Neuronal stem cell (in vitro differentiated cells): ENCODE data around the gene TNFRSF21.
A peak's percentile ranks its signal among the peaks of the same experiment; 100 is the strongest.

Experiments
- DNase-seq: peaks from one replicate; pipeline ENCODE4 v3.0.0-alpha.2; 2013; ENCODE audit warnings: low spot score
- H2AFZ ChIP-seq: one replicate; pipeline ENCODE4 v1.6.1; 2013; ENCODE audit warnings: mild to moderate bottlenecking, low read length, inconsistent platforms
- H2AK5ac ChIP-seq: 2 replicates; pipeline ENCODE4 v1.6.1; 2013; ENCODE audit warnings: low read depth, mild to moderate bottlenecking, inconsistent platforms, low read length, moderate library complexity, mixed read lengths
- H2BK120ac ChIP-seq: 2 replicates; pipeline ENCODE4 v1.6.1; 2013; ENCODE audit warnings: low read depth, mild to moderate bottlenecking, inconsistent platforms, low read length, moderate library complexity, mixed read lengths
- H2BK12ac ChIP-seq: one replicate; pipeline ENCODE4 v1.6.1; 2013; ENCODE audit warnings: low read length, inconsistent platforms
- H2BK15ac ChIP-seq: 2 replicates; pipeline ENCODE4 v1.6.1; 2013; ENCODE audit warnings: mild to moderate bottlenecking, low read length, inconsistent platforms, mixed read lengths
- H2BK5ac ChIP-seq: one replicate; pipeline ENCODE4 v1.6.1; 2013; ENCODE audit warnings: inconsistent platforms, mild to moderate bottlenecking, low read length, moderate library complexity
- H3K14ac ChIP-seq: one replicate; pipeline ENCODE4 v1.6.1; 2013; ENCODE audit warnings: low read length, inconsistent platforms
- H3K18ac ChIP-seq: 2 replicates; pipeline ENCODE4 v1.6.1; 2013; ENCODE audit warnings: low read length, inconsistent platforms
- H3K23ac ChIP-seq: 2 replicates; pipeline ENCODE4 v1.6.1; 2013; ENCODE audit warnings: low read depth, mild to moderate bottlenecking, mixed read lengths, low read length, inconsistent platforms; ENCODE audit not compliant: poor library complexity
- H3K27ac ChIP-seq: replicated peaks from 3 replicates; pipeline ENCODE4 v1.5.1; 2013; ENCODE audit warnings: low read length, inconsistent platforms
- H3K27me3 ChIP-seq, 3 experiments: 2 replicates each; pipeline ENCODE4 v1.6.1; 2013; ENCODE audit warnings: low read length in 3 of 3, mild to moderate bottlenecking in 2 of 3, inconsistent platforms in 1 of 3, low read depth in 1 of 3, mixed read lengths in 1 of 3, moderate library complexity in 1 of 3; ENCODE audit not compliant: control insufficient read depth in 3 of 3, insufficient read depth in 3 of 3
- H3K36me3 ChIP-seq, 2 donors: replicated peaks in 1 of 2; 2 replicates each; pipeline ENCODE4 v1.6.1; 2013; ENCODE audit warnings: low read length in 2 of 2; ENCODE audit not compliant: control insufficient read depth in 2 of 2, insufficient read depth in 2 of 2
- H3K4ac ChIP-seq: 2 replicates; pipeline ENCODE4 v1.6.1; 2013; ENCODE audit warnings: inconsistent platforms, mild to moderate bottlenecking, low read length, moderate library complexity
- H3K4me1 ChIP-seq, 2 donors: 1 replicate in 1 of 2; 2 replicates in 1 of 2; pipeline ENCODE4 v1.6.1; 2013; ENCODE audit warnings: low read length in 2 of 2, low read depth in 1 of 2; ENCODE audit not compliant: control insufficient read depth in 2 of 2, insufficient read depth in 1 of 2
- H3K4me2 ChIP-seq: one replicate; pipeline ENCODE4 v1.6.1; 2013; ENCODE audit warnings: mild to moderate bottlenecking, low read length, inconsistent platforms; ENCODE audit not compliant: insufficient read depth, poor library complexity, severe bottlenecking
- H3K4me3 ChIP-seq, 2 donors: 2 replicates each; pipeline ENCODE4 v1.5.1; 2013; ENCODE audit warnings: low read length in 2 of 2, mild to moderate bottlenecking in 2 of 2, inconsistent platforms in 1 of 2, moderate library complexity in 1 of 2
- H3K79me1 ChIP-seq: one replicate; pipeline ENCODE4 v1.6.1; 2013; ENCODE audit warnings: low read depth, mild to moderate bottlenecking, inconsistent platforms, low read length, moderate library complexity
- H3K9ac ChIP-seq: one replicate; pipeline ENCODE4 v1.6.1; 2013; ENCODE audit warnings: mild to moderate bottlenecking, low read depth, low read length, inconsistent platforms; ENCODE audit not compliant: poor library complexity
- H3K9me3 ChIP-seq, 2 donors: replicated peaks in 1 of 2; 2 replicates each; pipeline versions ENCODE3 to v1.6.1; 2013; ENCODE audit warnings: low read length in 2 of 2, mild to moderate bottlenecking in 2 of 2, inconsistent platforms in 1 of 2, low read depth in 1 of 2, mixed read lengths in 1 of 2, moderate library complexity in 1 of 2; ENCODE audit not compliant: control insufficient read depth in 2 of 2, insufficient read depth in 1 of 2
- H4K8ac ChIP-seq: one replicate; pipeline ENCODE4 v1.6.1; 2013; ENCODE audit warnings: low read depth, mild to moderate bottlenecking, inconsistent platforms, low read length, moderate library complexity
- H4K91ac ChIP-seq: one replicate; pipeline ENCODE4 v1.6.1; 2013; ENCODE audit warnings: low read length, low read depth, mild to moderate bottlenecking, inconsistent platforms; ENCODE audit not compliant: poor library complexity
- WGBS, 2 donors: extraction: QIAGEN DNeasy Blood & Tissue Kit; methylation state at CpG; one replicate each; pipeline ENCODE4 v1.1.7; 2013; ENCODE audit warnings: missing lambda C conversion rate in 2 of 2, mixed read lengths in 1 of 2; ENCODE audit not compliant: insufficient read length in 2 of 2, insufficient replicate concordance in 1 of 2; ENCODE audit errors: extremely low coverage in 2 of 2; 5-methylcytosine and 5-hydroxymethylcytosine counted together

Gene TNFRSF21

DNA sequence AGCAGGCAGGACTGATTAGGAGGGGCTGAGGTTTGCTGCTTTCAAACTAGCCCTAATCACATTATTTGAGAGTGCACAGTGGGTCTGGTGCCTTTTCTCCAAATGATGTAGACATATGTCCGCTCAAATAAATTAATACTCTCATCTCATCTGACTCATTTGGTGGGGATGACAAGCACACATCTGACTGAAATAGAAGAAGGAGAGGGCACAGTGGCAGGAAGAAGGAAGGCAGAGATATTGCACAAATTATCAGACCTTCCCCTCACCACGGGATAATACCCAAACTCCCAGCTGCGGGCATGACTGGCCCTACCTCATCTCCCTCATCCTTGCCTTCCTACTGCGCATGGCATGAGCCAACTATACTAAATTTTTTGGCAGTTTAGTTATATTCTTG is 33.9 kb upstream of the TNFRSF21 start:
- no peaks in the 10 kb centered on the region for H3K4me1 ChIP-seq
- no peak overlapping the region for H3K27ac ChIP-seq
- no peak overlapping the region for H3K14ac ChIP-seq
- H2AFZ ChIP-seq: no peak overlapping the region
- H2BK5ac ChIP-seq: no peak overlapping the region
- no peaks in the 10 kb centered on the region for H3K79me1 ChIP-seq
- DNase-seq: no peak
- H3K4ac ChIP-seq: no peak overlapping the region
- H3K27me3 ChIP-seq: peaks cover 0 to 2% (median 0%) of the 10 kb centered on the region in 3 experiments
- no peak overlapping the region for H3K9ac ChIP-seq
- H2BK12ac ChIP-seq: no peak overlapping the region
- no peak overlapping the region for H4K91ac ChIP-seq
- no peaks in the 10 kb centered on the region for H3K36me3 ChIP-seq
- H3K9me3 ChIP-seq: no peaks in the 10 kb centered on the region
- H2BK120ac ChIP-seq: no peak overlapping the region
- H4K8ac ChIP-seq: no peak overlapping the region
- H2AK5ac ChIP-seq: no peak overlapping the region
- WGBS, 2 donors: no CpG with 5 or more reads among the region's 4 CpGs
- no peak overlapping the region for H3K18ac ChIP-seq
- no peak overlapping the region for H3K23ac ChIP-seq
- no peak overlapping the region for H2BK15ac ChIP-seq
- H3K4me3 ChIP-seq: no peak overlapping the region
- H3K4me2 ChIP-seq: no peak overlapping the region

DNA sequence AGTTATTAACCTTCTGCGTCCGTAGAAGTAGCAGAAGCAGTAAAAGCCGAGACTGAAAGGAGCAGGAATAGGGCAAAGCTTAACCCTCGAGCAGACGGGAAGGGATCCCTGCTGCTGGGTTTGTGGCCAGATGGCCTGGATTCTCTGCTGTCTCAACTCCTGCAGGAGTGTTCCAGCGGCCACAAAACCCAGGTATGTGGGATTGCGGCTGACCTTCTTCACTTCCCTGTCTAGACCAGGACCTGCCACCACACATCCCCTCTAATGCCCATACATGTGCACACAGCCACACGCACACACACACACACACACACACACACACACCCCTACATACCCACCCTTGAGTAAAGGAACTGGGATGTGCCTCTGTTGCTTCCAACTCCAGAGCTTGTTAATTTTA is 33.1 kb upstream of the TNFRSF21 start:
- Histone ChIP-seq H3K4me1 (no peaks in the 10 kb centered on the region), H2BK15ac (no peak overlapping the region), H3K9ac (peak overlapping the region; percentile 10), H3K4me2 (no peak overlapping the region), H3K14ac (no peak overlapping the region), H3K18ac (no peak overlapping the region), H3K9me3 (no peaks in the 10 kb centered on the region), H3K79me1 (no peaks in the 10 kb centered on the region), H2AFZ (no peak overlapping the region), H4K8ac (no peak overlapping the region), H4K91ac (no peak overlapping the region), H3K23ac (peak overlapping the region; percentile 14), H3K4ac (no peak overlapping the region), H2AK5ac (no peak overlapping the region), H2BK5ac (no peak overlapping the region), H2BK120ac (no peak overlapping the region), H3K27ac (no peak overlapping the region), H2BK12ac (no peak overlapping the region), H3K36me3 (no peaks in the 10 kb centered on the region), H3K4me3 (no peak overlapping the region), H3K27me3 (peaks cover 0 to 2% (median 0%) of the 10 kb centered on the region in 3 experiments)
- no peak for DNase-seq
- no CpG with 5 or more reads among the region's 8 CpGs for WGBS, 2 donors

DNA sequence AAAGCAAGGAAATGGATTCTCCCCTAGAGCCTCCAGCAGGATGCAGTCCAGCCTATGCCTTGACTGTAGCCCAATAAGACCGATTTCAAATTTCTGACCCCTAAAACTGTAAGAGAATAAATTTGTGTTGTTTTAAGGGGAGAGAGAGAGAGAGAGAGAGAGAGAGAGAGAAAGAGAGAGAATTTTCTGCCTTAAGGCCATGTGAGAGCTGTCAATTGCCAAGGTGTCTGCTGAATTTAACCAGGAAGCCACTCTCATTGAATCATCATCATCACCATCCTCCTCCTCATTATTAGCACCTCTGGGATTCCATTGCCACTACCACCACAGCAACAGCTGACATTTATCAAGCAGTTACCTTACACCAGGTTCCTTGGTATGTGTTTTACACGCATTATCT is 27.8 kb upstream of the TNFRSF21 start:
- Histone ChIP-seq H4K8ac (no peak overlapping the region), H2AFZ (no peak overlapping the region), H3K9ac (no peak overlapping the region), H3K4me1 (peaks cover 0 to 2% of the 10 kb centered on the region in 2 donors), H3K9me3 (no peaks in the 10 kb centered on the region), H3K27ac (no peak overlapping the region), H3K79me1 (no peaks in the 10 kb centered on the region), H2BK120ac (no peak overlapping the region), H4K91ac (no peak overlapping the region), H2BK12ac (no peak overlapping the region), H2BK15ac (no peak overlapping the region), H3K36me3 (no peaks in the 10 kb centered on the region), H3K27me3 (peaks cover 0 to 6% (median 0%) of the 10 kb centered on the region in 3 experiments), H3K18ac (no peak overlapping the region), H3K4me2 (no peak overlapping the region), H3K4ac (no peak overlapping the region), H3K14ac (no peak overlapping the region), H2BK5ac (no peak overlapping the region), H3K23ac (no peak overlapping the region), H2AK5ac (no peak overlapping the region), H3K4me3 (no peak overlapping the region)
- no peak for DNase-seq
- WGBS, 2 donors: no CpG with 5 or more reads among the region's 2 CpGs

DNA sequence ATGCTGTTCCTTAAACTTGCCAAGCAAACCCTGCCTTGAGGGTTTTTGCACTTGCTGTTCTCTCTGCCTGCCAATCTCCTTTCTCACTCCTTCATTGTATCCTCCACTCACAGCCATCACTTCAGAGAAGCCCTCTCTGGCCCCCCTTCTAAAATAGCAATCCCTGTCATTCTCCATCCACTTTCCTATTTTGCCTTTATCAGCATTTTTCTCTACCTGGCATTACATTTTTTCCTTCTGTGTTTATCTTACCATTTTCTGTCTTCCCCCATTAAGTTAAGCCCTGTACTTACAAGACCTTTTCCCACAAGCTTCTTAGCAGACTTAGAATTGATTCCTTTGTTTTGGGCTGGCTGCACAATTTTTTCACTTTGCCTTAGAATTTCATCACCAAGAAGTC is 26.6 kb upstream of the TNFRSF21 start:
- Histone ChIP-seq H3K79me1 (no peaks in the 10 kb centered on the region), H3K23ac (no peak overlapping the region), H2AFZ (no peak overlapping the region)

More for the DNA sequence above, 26.6 kb upstream of the TNFRSF21 start:
- Histone ChIP-seq H3K4me2 (no peak overlapping the region), H3K27ac (no peak overlapping the region), H2AK5ac (no peak overlapping the region), H3K9ac (no peak overlapping the region), H2BK120ac (no peak overlapping the region), H3K27me3 (peaks cover 0 to 6% (median 0%) of the 10 kb centered on the region in 3 experiments), H3K9me3 (no peaks in the 10 kb centered on the region), H3K4ac (no peak overlapping the region), H4K91ac (no peak overlapping the region), H4K8ac (no peak overlapping the region), H2BK5ac (no peak overlapping the region), H3K4me1 (peaks cover 0 to 2% of the 10 kb centered on the region in 2 donors), H3K36me3 (no peaks in the 10 kb centered on the region), H2BK15ac (no peak overlapping the region), H3K18ac (no peak overlapping the region), H2BK12ac (no peak overlapping the region), H3K4me3 (no peak overlapping the region), H3K14ac (no peak overlapping the region)
- no peak for DNase-seq
